NK-92 (cell line): ENCODE results near the gene C3orf70.
"Not testable (repeated sequence)": the region's sequence is repeated elsewhere in the genome, so short reads cannot be mapped to it uniquely, and the experiment has no call there.

ENCODE experiments used
- DNase-seq: peaks from one replicate; lab custom pipeline; 2025; ENCODE audit not compliant: unreplicated experiment; lab: John Stamatoyannopoulos, UW

The C3orf70 gene

DNA sequence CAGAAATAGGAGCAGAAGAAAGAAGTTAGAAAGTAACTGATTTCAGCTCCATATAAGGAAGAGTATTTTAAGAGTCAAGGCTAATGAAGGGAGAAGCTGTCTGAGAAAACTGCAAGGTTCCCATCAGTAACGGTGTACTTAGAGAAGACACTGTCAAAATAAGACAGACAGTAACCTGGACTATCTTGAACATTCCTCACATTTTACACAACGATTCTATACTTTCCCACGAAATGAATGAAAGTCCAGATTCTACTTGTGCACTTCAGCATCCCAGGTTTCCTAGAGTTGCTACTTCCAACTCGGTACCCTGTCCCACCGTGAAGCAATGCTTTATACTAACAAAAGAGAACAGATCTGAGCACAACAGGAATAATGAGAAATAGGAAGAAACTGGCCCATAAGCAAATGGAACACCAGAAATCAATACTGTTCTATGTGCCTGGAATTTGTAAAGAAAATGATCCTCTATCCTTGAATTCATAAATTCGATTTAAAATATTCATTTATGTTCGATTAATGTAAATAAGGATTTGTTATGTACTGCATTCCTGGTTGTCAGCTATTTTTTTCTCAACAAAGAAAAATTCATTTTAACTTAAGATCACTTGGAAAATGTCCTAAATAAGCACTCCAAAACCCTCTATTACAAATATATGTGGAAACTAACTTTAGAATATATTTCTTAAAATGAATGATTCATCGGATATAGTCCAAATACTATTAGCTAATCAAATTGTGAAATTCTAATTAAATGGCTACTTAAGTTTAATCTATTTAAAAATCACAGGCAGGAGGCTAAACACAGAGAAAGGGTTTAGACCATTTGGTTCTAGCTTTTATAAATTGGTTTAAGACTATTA, 1.5 kb downstream of the C3orf70 start:
- DNase-seq, result no peak

DNA sequence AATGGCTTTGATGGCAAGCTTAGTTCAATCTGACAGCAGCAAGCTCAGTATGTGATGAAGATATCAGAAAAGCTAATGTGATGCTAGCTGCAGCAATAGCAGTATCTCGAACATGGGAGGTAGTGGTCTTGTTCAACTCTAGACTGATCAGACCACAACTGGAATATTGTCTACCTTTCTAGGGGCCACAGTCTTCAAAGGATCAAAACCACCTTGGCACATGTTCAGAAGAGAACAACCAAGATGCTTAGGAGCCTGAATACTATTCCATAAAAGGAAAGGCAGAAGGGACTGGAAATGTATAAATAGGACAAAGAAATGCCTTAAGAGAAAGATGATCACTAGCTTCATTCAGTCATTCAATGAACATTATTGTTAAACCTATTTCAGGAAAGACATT, 2.3 kb downstream of the C3orf70 start:
- DNase-seq, result no peak

DNA sequence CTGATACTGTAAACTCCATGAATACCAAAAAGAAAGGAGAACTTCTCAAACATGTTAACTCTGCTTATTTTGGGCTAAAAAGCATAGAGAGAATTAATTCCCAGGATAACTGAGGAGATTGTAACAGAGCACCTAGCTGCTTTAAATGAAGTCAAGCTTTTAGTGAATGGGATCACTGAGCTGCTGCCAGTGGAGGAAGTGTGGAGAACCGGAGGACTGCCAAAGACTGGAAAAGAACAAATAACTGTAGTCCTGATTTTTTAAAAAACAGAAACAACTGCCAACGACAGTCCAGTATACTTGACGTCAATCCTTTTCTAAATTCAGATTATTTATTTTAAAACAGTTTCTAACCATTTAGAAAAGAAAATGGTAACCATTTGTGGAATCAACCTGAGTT, 3.3 kb downstream of the C3orf70 start:
- DNase-seq, result no peak

DNA sequence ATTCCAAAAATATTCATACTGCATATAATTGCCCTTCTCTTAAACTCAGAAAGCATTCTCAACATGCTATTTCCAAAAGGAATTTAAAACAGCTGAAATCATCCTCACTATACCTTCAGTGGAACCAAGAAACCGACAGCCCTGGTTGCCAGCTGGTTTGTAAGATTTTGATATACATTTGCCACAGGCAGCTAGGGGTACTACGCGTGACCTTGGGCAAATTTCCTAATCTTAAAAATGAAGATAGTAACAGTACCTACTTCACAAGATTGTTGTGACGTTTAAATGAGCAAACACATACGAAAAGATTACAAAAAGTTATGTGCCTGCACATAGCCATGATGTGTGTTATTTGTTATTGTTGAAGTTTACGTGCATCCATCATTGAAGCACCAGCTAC, 7.3 kb downstream of the C3orf70 start:
- no peak for DNase-seq

DNA sequence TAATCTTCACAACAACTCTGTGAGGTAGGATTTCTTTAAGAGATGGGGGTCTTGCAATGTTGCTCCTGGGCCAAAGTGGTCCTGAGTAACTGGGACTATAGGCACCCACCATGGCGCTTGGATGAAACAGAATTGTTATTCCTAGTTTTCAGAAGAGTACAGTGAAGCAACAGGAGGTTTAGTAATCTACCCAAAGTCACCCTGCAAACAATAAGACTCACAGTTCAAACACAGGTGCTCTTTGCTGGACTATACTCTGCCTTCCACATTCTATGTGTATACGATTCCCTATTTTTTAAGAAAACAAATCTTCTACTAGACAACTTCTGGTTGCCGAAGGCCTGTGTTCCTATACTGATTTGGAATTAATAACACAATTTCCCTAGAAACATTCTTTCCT, 8.1 kb downstream of the C3orf70 start:
- no peak for DNase-seq

DNA sequence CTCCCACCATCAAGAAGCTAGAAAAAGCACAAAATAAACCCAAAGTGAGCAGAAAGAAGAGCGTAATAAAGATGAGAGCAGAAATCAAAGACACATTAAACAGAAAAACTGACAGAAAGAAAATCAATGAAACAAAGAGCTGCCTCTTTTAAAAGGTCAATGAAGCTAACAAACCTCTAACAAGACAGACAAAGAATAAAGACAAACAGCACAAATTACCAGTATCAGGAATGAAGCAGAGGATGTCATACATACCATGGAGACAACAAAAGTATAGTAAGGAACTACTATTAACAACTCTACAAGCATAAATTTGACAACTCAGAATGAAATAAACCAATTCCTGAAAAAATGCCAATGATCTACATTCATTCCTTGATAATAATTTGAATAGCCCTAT, 15.0 kb downstream of the C3orf70 start:
- no peak for DNase-seq

DNA sequence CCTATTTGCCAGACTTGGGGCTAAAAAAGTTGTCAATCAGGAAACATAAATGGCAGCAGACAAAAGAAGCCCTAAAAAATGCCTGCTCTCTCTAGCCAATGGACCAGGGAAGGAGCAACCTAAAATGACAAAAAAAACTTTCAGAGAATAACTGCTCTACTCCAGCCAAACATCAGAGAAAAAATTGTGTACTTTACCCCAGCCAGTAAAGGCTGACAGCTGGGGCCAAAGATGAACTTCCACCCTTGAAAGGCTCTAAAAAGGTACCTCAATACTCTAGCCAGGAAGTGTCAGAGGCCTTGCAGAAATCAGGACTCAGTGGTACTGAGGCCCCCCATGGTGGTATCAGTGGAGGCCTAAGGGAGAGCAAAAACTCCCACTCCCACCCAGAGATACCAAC, 18.4 kb downstream of the C3orf70 start:
- DNase-seq, result no peak

DNA sequence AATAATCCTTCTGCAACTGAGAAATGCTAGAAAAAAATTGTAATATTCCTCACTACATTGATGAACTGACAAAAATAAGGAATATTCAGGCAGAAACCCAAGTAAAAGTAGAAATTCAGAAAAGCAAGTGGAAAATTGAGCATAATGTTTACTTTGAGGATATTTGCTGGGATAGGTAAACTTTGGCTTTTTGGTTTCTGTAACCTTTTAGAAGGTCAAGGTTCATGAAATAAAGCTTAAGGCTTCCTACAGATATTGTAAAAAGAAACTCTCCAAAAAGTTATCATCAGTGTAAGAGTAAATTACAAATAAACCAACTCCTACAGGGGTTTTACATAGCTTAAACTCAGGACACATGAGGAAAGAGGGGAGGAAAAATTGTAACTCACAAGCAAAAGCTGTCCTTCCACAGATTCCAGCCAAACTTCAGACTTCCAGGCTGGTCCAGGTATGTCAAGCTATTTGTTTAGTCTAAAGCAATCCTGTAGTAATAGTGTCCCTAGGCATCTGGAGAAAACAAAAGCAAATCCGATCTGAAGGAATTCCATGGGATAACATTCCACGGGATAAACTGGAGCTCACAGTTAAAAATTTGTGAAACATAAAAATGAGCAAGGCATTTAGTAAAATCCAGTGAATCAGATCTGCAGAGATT, 21.1 kb downstream of the C3orf70 start:
- DNase-seq, result no peak

DNA sequence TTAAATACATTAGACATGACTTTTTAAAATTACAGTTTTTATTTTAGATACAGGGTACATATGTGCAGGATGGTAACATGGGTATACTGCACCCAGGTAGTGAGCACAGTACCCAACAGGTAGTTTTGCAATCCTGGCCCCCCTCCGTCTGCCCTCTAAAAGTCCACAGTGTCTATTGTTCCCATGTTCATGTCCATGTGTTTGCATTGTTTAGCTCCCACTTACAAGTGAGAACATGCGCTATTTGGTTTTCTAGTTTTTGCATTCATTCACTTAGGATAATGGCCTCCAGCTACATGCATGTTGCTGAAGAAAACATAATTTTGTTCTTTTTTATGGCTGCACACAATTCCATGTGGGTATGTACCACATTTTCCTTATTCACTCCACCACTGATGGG, 23.8 kb downstream of the C3orf70 start:
- no peak for DNase-seq

DNA sequence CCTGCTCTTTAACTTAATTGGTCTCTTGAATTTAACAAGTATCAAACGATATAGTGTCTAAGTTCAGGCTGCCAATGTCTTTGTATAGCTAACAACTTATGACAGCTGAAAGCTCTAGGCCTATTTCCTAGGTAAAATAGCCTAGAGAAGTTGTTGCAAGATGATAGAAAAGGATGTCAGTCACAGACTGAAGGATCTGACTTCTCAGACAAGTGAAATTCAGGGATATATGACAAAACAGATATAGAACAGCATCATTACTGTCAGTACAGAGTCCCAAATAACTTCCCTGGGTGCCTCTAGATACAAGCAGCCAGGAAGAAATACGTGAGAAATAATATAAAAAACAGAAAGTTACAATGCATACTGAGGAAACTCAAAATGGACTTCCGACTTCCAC, 26.7 kb downstream of the C3orf70 start:
- no peak for DNase-seq

DNA sequence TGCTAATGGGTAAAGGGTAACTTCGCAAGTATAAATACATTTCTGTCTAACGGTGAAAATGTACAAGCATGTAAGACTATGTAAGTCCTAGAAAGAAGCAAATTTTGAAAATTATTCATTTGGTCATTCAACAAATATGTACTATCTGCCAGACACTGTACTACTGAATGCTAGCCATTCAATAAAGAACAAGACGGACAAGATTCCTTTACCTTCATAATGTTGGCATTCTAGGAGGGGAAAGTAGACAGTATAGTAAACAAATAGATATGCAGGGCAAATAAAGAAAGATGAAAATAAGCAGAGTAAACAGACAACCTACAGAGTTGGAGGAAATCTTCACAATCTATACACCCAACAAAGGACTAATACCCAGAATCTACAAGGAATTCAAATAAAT, 32.7 kb downstream of the C3orf70 start:
- DNase-seq, result no peak

DNA sequence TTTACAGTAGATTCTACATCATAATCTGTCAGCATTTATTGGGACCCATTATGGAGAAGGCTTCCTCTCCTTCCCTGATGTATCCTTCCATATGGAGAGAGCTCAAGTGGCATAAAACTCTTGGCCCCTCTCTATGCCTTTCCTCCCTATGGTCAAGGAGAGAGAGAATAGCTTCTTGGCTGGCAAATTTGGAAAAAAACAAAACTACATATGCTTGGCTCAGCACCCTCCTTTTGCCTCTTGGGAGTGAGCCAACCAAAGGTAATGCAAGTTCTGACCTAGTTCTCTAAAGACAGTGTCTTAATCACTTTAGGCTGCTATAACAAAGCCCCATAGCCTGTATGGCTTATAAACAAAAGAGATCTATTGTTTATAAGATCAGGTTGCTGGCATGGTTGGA, 37.5 kb downstream of the C3orf70 start:
- no peak for DNase-seq

DNA sequence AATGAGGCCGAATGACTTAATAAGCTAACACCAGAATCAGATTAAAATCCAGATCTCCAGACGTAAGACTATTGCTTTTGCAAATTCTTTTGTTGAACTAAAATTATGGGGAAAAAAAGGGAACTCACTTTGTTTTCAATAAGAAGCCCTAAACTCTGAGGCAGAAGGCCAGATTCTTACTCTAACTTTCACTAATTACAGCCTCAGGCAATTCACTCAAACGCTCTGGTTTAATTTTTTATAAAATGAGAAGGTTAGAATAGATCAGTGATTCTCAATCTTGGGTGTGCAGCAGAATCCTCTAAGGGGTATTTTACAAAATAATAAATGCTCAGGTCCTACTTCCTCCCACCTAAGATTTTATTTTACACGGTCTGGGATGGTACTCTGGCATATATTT, 38.1 kb downstream of the C3orf70 start:
- no peak for DNase-seq

DNA sequence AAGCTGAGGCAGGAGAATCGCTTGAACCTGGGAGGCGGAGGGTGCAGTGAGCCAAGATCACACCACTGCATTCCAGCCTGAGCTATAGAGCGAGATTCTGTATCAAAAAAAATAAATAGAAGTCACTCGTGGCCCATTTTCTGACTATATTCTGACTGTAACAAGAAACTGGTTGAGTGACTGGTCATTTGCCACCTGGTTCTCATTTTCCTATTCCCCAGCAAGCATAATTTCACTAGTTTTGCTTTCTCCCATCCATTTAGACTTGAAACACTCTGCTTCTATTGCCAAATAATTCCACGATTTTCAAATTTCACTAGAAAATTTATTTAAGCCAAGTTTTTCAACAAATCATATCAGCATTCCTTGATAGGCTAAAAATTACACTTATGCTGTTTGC, 40.7 kb downstream of the C3orf70 start:
- no peak for DNase-seq

DNA sequence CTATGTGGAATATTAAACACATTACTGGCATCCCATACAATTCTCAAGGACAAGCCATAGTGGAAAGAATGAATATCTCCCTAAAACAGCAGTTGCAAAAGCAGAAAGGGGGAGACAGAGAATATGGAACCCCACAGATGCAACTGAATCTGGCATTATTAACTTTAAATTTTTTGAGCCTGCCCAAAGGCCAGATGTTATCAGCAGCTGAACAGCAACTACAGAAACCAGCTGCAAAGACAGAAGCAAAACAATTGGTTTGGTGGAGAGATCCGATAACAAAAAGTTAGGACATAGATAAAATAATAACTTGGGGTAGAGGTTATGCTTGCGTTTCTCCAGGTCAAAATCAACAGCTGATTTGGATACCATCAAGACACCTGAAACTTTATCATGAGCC, 43.8 kb downstream of the C3orf70 start:
- not testable (repeated sequence) for DNase-seq

DNA sequence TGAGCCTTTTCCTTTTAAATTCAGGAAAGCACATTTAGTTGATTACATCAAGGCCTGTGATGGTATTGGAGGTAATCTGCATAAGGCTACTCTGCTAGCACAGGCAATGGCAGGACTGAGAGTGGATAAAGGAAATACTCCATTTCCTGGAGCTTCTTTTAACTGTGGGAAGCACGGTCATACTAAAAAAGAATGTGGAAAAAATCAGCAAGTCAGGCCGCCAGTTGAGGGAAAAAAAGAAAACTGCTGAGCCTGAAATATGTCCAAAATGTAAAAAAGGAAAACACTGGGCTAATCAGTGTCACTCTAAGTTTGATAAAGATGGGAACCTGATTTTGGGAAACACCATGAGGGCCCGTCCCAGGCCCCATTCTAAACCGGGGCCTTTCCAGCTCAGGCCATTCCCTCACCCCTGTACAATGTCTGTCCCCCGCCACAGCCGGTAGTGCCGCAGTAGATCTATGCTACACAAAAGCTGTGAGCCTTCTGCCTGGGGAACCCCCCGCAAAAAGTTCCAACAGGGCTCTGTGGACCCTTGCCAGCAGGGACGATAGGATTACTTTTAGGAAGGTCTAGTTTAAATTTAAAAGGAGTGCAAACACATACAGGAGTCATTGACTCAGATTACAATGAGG, 46.5 kb downstream of the C3orf70 start:
- DNase-seq, result not testable (repeated sequence)

DNA sequence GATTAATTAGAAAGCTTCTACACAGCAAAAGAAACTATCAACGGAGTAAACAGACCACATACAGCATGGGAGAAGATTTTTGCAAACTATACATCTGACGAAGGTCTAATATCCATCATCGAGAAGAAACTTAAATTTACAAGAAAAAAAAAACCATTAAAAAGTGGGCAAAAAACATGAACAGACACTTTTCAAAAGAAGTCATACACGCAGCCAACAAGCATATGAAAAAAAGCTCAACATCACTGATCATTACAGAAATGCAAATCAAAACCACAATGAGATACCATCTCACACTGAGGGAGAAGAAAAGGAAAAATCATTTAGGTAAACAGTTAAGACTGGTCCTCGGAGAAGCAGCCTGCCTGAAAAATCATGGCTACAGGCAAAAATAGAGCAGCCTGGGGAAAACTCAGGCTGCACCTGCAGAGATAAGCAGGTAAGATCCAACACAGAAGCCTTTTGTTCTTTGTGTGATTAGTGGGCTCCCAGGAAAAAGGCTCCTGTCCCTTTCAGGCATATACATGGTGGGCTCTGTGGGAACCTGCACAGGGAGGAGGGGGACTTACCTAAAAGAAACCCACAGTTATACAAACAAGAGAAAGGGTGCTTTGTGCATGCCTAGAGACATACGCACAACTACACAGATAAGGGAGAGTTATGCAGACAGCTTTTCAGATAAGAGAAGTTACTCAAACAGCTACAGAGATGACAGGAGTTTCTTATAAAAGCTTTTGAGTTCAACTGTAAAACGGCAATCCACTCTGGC, 49.3 kb downstream of the C3orf70 start:
- no peak for DNase-seq

DNA sequence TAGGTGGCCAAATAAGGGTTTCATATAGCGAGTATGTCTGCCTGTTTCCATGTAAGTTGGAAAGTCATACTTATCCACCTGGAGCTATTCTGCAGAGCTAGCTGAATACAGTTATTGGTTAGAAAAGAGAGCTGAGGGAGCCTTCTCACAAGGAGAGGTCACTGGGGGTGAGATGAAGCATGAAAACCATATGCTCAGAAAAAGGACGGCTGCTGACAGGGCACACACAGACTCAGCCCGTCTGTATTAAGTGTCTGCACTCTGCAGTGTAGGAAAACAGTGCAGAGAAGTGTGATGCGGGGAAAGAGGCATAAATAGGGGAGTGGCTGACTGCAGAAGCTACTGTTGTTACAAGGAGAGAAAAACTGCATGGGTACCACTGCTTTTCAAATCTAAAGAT, 58.2 kb downstream of the C3orf70 start:
- DNase-seq, result no peak

DNA sequence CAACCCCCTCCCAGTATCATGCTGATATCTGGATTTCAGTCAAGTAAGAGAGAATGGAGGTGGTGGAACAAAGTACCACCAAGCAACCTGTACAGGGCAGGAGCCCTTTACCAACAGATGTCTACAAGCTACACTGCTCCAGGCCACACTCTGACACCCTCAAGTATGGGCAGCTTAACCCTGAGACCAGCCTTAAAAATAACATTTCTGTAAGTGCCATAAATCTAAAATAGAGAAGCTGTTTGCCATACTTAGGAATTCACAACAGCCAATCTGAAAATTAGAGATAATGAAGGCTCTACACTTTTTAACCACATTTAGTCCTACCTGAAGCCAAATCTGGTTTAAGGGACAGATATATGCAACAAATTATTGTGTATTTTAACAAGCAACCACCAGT, 59.7 kb downstream of the C3orf70 start:
- DNase-seq, result no peak

DNA sequence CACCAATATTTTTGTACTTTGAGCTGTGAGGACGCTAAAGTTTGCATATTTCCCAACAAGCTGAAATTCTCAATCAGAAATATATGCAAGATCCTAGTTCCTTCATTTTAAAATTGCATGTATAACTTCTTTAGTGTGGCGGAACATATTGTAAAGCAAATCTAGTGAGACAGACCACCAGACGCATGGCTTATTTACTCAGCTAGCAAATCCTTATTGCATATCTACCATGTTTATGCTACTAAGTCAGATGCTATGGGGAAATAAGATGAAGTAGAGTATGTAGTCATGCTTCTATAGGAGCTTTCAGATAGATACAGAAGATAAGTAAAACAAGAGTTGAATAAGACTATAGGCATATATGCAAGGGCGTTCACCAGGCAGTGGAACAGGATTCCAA, 62.0 kb downstream of the C3orf70 start:
- DNase-seq, result no peak

DNA sequence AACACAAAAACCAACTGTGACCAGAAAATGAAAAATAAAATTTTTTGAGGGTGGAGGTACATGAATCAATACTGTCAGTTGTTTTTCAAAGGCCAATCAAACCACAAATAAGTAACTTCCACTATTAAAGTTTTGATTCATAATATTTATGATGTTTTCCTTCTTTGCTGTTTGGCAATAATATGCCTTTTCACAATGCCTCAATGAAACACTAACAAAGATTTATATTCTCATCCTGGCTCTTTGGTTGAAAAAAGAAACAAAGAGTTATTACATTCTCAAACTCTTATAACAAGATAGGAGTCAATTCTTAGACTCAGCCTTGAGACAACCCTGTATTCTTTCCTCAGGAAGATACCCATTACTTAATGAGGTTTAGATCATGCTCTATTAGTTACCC, 63.1 kb downstream of the C3orf70 start:
- DNase-seq, result no peak

DNA sequence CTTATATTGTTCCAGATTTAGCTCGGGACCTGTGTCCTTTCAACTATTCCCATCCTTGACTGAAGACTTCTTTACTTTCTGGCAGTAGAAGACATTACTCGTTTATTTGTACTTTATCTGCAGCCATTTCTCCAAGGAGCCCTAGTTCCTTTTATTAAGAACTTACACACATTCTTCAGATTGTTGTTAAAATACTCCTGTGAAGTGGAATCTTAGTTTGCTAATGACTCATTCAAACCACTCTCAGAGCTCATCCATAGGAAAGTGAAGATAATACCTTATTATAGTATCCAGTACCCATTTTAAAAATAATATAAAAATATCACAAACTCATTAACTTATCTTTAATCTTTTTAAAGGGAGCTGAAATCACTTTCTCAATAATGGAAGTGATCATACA, 63.5 kb downstream of the C3orf70 start:
- DNase-seq, result no peak
